IMR-90 (cell line): ENCODE data around the gene MARF1. TPM values are rescaled to one million over a fixed set of nuclear protein-coding genes. Genes with fewer than 3 reads are reported as not detected.

Experiments
- ATAC-seq: fragments of 200-7000 bp; cut with Tn5 transposase; 2 replicates; pipeline ENCODE4 v1.9.1; 2020; ENCODE audit warnings: low read depth, mild to moderate bottlenecking, moderate library complexity
- BruUV-seq: library from RNA; stranded (reverse); fragments of 400-500 nt; replicated peaks from 2 replicates; lab custom pipeline; 2021; lab: Mats Ljungman, UMichigan
- CTCF ChIA-PET: fragments of 300-600 bp; formaldehyde crosslinking; extraction: SDS; loops from one replicate; lab custom pipeline; 2021; ENCODE audit warnings: antibody characterized with exemption; lab: Yijun Ruan, JAX
- POLR2A ChIA-PET: fragments of 300-600 bp; sonication (Branson Sonifier 250); formaldehyde crosslinking; loops from one replicate; lab custom pipeline; 2022; ENCODE audit warnings: antibody characterized with exemption; ENCODE audit not compliant: unreplicated experiment; lab: Charles Lee
- DNase-seq: peaks from one replicate; pipeline ENCODE4 v3.0.0; 2013
- H2AFZ ChIP-seq: replicated peaks from 2 replicates; pipeline ENCODE3; 2013; ENCODE audit warnings: low read length, mild to moderate bottlenecking; ENCODE audit not compliant: poor library complexity
- H2AK5ac ChIP-seq: 2 replicates; pipeline ENCODE4 v1.6.1; 2013; ENCODE audit warnings: low read depth, low read length, inconsistent platforms
- H2AK9ac ChIP-seq: replicated peaks from 2 replicates; pipeline ENCODE3; 2013; ENCODE audit warnings: mild to moderate bottlenecking, low read depth, low read length, moderate library complexity; ENCODE audit not compliant: poor library complexity
- H2BK120ac ChIP-seq: 2 replicates; pipeline ENCODE4 v1.6.1; 2013; ENCODE audit warnings: low read depth, low read length, inconsistent platforms
- H2BK15ac ChIP-seq: 3 replicates; pipeline ENCODE4 v1.6.1; 2013; ENCODE audit warnings: low read depth, low read length, inconsistent platforms
- H2BK20ac ChIP-seq: 2 replicates; pipeline ENCODE4 v1.6.1; 2013; ENCODE audit warnings: low read depth, mild to moderate bottlenecking, inconsistent platforms, low read length, moderate library complexity
- H2BK5ac ChIP-seq: 2 replicates; pipeline ENCODE4 v1.6.1; 2013; ENCODE audit warnings: mild to moderate bottlenecking, low read depth, low read length, inconsistent platforms; ENCODE audit not compliant: poor library complexity, severe bottlenecking
- H3K14ac ChIP-seq: replicated peaks from 2 replicates; pipeline ENCODE4 v1.6.1; 2013; ENCODE audit warnings: low read depth, low read length, inconsistent platforms
- H3K18ac ChIP-seq: 2 replicates; pipeline ENCODE4 v1.6.1; 2013; ENCODE audit warnings: low read depth, low read length, control low read depth
- H3K23ac ChIP-seq: 2 replicates; pipeline ENCODE4 v1.6.1; 2013; ENCODE audit warnings: low read depth, low read length, inconsistent platforms
- H3K27ac ChIP-seq: 2 replicates; pipeline ENCODE4 v1.5.1; 2013; ENCODE audit warnings: mild to moderate bottlenecking, control low read depth, low read length; ENCODE audit not compliant: insufficient read depth
- H3K27me3 ChIP-seq: 2 replicates; pipeline ENCODE4 v1.6.1; 2013; ENCODE audit warnings: low read length; ENCODE audit not compliant: control insufficient read depth, insufficient read depth
- H3K36me3 ChIP-seq: 2 replicates; pipeline ENCODE4 v1.6.1; 2013; ENCODE audit warnings: low read length, mixed read lengths; ENCODE audit not compliant: control insufficient read depth, insufficient read depth
- H3K4ac ChIP-seq: 2 replicates; pipeline ENCODE4 v1.6.1; 2013; ENCODE audit warnings: low read depth, low read length, inconsistent platforms
- H3K4me1 ChIP-seq: 2 replicates; pipeline ENCODE4 v1.6.1; 2013; ENCODE audit warnings: low read length, mixed read lengths; ENCODE audit not compliant: control insufficient read depth, insufficient read depth
- H3K4me2 ChIP-seq: 2 replicates; pipeline ENCODE4 v1.6.1; 2013; ENCODE audit warnings: low read depth, mild to moderate bottlenecking, control low read depth, low read length, moderate library complexity
- H3K4me3 ChIP-seq: 2 replicates; pipeline ENCODE4 v1.5.1; 2013; ENCODE audit warnings: low read depth, mild to moderate bottlenecking, control low read depth, low read length, moderate library complexity; ENCODE audit not compliant: insufficient read depth
- H3K56ac ChIP-seq: 2 replicates; pipeline ENCODE4 v1.6.1; 2013; ENCODE audit warnings: low read length, inconsistent platforms; ENCODE audit not compliant: insufficient read depth; ENCODE audit errors: extremely low read depth
- H3K79me1 ChIP-seq, 2 experiments: 2 replicates each; pipeline ENCODE4 v1.6.1; 2013; ENCODE audit warnings: low read length in 2 of 2, inconsistent platforms in 1 of 2, low read depth in 1 of 2
- H3K9ac ChIP-seq: 2 replicates; pipeline ENCODE4 v1.6.1; 2013; ENCODE audit warnings: low read depth, low read length, control low read depth
- H3K9me1 ChIP-seq: 2 replicates; pipeline ENCODE4 v1.6.1; 2013; ENCODE audit warnings: low read length, inconsistent platforms; ENCODE audit not compliant: insufficient read depth
- H3K9me3 ChIP-seq: 2 replicates; pipeline ENCODE4 v1.6.1; 2013; ENCODE audit warnings: low read length; ENCODE audit not compliant: control insufficient read depth, insufficient read depth
- H4K20me1 ChIP-seq: 2 replicates; pipeline ENCODE4 v1.6.1; 2013; ENCODE audit warnings: low read length, inconsistent platforms; ENCODE audit not compliant: insufficient read depth
- H4K5ac ChIP-seq: 2 replicates; pipeline ENCODE4 v1.6.1; 2013; ENCODE audit warnings: mild to moderate bottlenecking, low read depth, low read length, control low read depth
- H4K8ac ChIP-seq, 2 experiments: 2 replicates each; pipeline ENCODE4 v1.6.1; 2013; ENCODE audit warnings: low read depth in 2 of 2, low read length in 2 of 2, control low read depth in 1 of 2, inconsistent platforms in 1 of 2
- H4K91ac ChIP-seq: 2 replicates; pipeline ENCODE4 v1.6.1; 2013; ENCODE audit warnings: low read depth, low read length, inconsistent platforms; ENCODE audit not compliant: insufficient read depth
- BHLHE40 ChIP-seq: fragments of 150-350 bp; IDR thresholded peaks from 2 replicates; pipeline ENCODE4 v1.6.1; 2016; ENCODE audit warnings: mild to moderate bottlenecking, low read depth, low read length
- CEBPB ChIP-seq: IDR thresholded peaks from 2 replicates; pipeline ENCODE4 v1.6.1; 2012; ENCODE audit warnings: low read depth, low read length, improper control_type of control experiment
- CHD1 ChIP-seq: IDR thresholded peaks from 2 replicates; pipeline ENCODE4 v1.6.1; 2012; ENCODE audit warnings: low read depth, low read length, improper control_type of control experiment
- FOS ChIP-seq: fragments of 150-350 bp; IDR thresholded peaks from 2 replicates; pipeline ENCODE4 v1.6.1; 2016; ENCODE audit warnings: low read depth, low read length
- MAZ ChIP-seq: IDR thresholded peaks from 2 replicates; pipeline ENCODE4 v1.6.1; 2012; ENCODE audit warnings: low read depth, mild to moderate bottlenecking, low read length, improper control_type of control experiment, moderate library complexity, borderline replicate concordance
- RAD21 ChIP-seq: IDR thresholded peaks from 2 replicates; pipeline ENCODE4 v1.6.1; 2012; ENCODE audit warnings: low read length, improper control_type of control experiment
- SMC3 ChIP-seq: fragments of 150-350 bp; IDR thresholded peaks from 2 replicates; pipeline ENCODE4 v1.6.1; 2016; ENCODE audit warnings: low read depth, mild to moderate bottlenecking, antibody characterized with exemption, low read length, moderate library complexity
- WGBS, 2 experiments: methylation state at CpG; one replicate each; pipeline versions ENCODE4 v1.1.5 to v1.1.7; 2013; ENCODE audit warnings: missing lambda C conversion rate in 2 of 2; ENCODE audit not compliant: insufficient read length in 1 of 2; ENCODE audit errors: extremely low coverage in 2 of 2; 5-methylcytosine and 5-hydroxymethylcytosine counted together
- dilution Hi-C: fragments of 300-500 bp; cut with HindIII; formaldehyde crosslinking; loops from one replicate; pipeline ENCODE4 v1.14.3; 2018; ENCODE audit warnings: low sequenced_read_pairs; ENCODE audit not compliant: unreplicated experiment
- in situ Hi-C: fragments of 300-500 bp; cut with MboI; formaldehyde crosslinking; loops from 3 replicates; pipeline ENCODE4 v1.14.3; 2019; ENCODE audit warnings: low sequenced_read_pairs, inconsistent platforms, mixed read lengths
- intact Hi-C: fragments of 100-400 bp; cut with micrococcal nuclease; formaldehyde crosslinking; loops from 2 replicates; pipeline ENCODE4 v1.10.0; 2022
- polyA plus RNA-seq, 3 experiments: library from polyadenylated mRNA; depleted of rRNA; stranded (reverse); fragments of >200 nt; gene quantifications; 2 replicates each; pipeline ENCODE4 v1.2.3, GENCODE V29; 2012; ENCODE audit warnings: low replicate concordance in 1 of 3
- total RNA-seq: library from RNA; depleted of rRNA; stranded (reverse); fragments of >200 nt; gene quantifications from 2 replicates; pipeline ENCODE4 v1.2.3, GENCODE V29; 2012

Gene MARF1
- total and polyA plus RNA-seq, 2 of the 4 experiments (the other 2 are of a cell fraction), result 9.0 to 12.9 TPM

DNA sequence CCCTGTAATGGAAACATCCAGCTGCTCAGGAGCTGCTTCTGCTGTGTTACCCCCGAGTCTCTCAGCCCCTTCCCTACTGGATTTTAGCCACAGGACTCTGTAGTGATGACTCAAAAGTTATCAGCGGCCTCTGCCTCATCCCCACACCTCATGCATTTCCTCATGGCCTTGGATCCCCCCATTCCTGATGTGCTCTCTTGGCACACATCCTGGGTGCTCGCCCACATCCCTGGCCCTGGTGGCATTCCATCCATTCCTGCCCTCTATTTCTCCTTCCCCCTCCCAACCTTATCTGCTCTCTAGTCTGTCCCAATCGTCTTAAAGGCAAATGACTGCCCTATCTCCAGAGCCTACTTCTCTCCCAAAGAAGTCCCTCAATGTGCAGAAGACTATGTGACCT is 24.6 kb downstream of the MARF1 start:
- Histone ChIP-seq H3K56ac (no peak overlapping the region), H4K5ac (peak overlapping the region; percentile 31; the same call in 1 of the 2 replicates), H3K18ac (peak overlapping the region; percentile 26; the same call in 1 of the 2 replicates), H2BK20ac (peak overlapping the region; percentile 57; the same call in 1 of the 2 replicates), H3K9me3 (no peaks in the 10 kb centered on the region), H3K27ac (no peak overlapping the region), H3K23ac (peak overlapping the region; percentile 43; the same call in 1 of the 2 replicates), H3K79me1 (peaks cover 0 to 12% of the 10 kb centered on the region in 2 experiments; a peak in 2 of 4 replicates), H2AK5ac (peak overlapping the region; percentile 66; the same call in 1 of the 2 replicates), H4K91ac (peak overlapping the region; percentile 75), H2BK15ac (peak overlapping the region; percentile 51; the same call in 2 of the 3 replicates), H3K4me2 (no peak overlapping the region), H3K14ac (peak overlapping the region; percentile 63; the same call in 1 of the 2 replicates), H3K27me3 (no peaks in the 10 kb centered on the region), H3K36me3 (peaks cover 44% of the 10 kb centered on the region), H3K4me3 (no peak overlapping the region), H4K20me1 (no peaks in the 10 kb centered on the region), H2BK120ac (peak overlapping the region; percentile 65; the same call in 1 of the 2 replicates), H3K4me1 (peaks cover 9% of the 10 kb centered on the region), H3K9me1 (peaks cover 24% of the 10 kb centered on the region), H3K9ac (no peak overlapping the region), H4K8ac (peak overlapping the region in 1 of 2 experiments; percentile 63; a peak in 2 of 4 replicates), H3K4ac (peak overlapping the region; percentile 61), H2AFZ (no peak overlapping the region), H2BK5ac (peak overlapping the region; percentile 75), H2AK9ac (peak overlapping the region; percentile 92)
- no TSS peak for BruUV-seq
- dilution Hi-C loops (no loop called here), intact Hi-C loops (no loop called here), in situ Hi-C loops (no loop called here)
- 31% methylated on average over 3 of the region's 4 CpGs; no CpG with 5 or more reads in 1 of the 2 experiments for WGBS, 2 experiments
- CTCF ChIA-PET, result interaction anchor here (0.6 kb wide), 1 partner anchor 315 kb away, joined by 5 read pairs; no protein-coding TSS in a partner anchor
- TF ChIP-seq SMC3 (0 out of 2 replicates have a peak, but pooled peaks have one; percentile 9), MAZ (peak; percentile 40; the same call in 1 of the 2 replicates), RAD21 (no peak), CHD1 (no peak), FOS (peak; percentile 34; the same call in 1 of the 2 replicates), CEBPB (peak; percentile 68), BHLHE40 (peak; percentile 35; the same call in 1 of the 2 replicates)
- POLR2A ChIA-PET, result interaction anchor here (0.5 kb wide), 1 partner anchor 24 kb away, joined by 4 read pairs; the partner anchor contains the start of gene MARF1
- peak; percentile 81 for DNase-seq
- ATAC-seq, result peak; percentile 90
